Glutamatergic neuron (in vitro differentiated cells): ENCODE results near the gene PAPPA. TPM values are rescaled to one million over a fixed set of nuclear protein-coding genes. Genes with fewer than 3 reads are reported as not detected.

Source experiments
- DNase-seq: peaks from one replicate; pipeline ENCODE4 v3.0.0; 2022
- H3K27ac Mint-ChIP-seq: one replicate; pipeline ENCODE4 v1.8.0; 2020; ENCODE audit warnings: mild to moderate bottlenecking, mixed read lengths, inconsistent platforms; ENCODE audit not compliant: unreplicated experiment
- H3K27me3 Mint-ChIP-seq: one replicate; pipeline ENCODE4 v1.8.0; 2020; ENCODE audit warnings: mild to moderate bottlenecking, moderate library complexity, mixed read lengths, inconsistent platforms; ENCODE audit not compliant: unreplicated experiment
- H3K36me3 Mint-ChIP-seq: one replicate; pipeline ENCODE4 v1.8.0; 2020; ENCODE audit warnings: mild to moderate bottlenecking, mixed read lengths, inconsistent platforms; ENCODE audit not compliant: unreplicated experiment
- H3K4me1 Mint-ChIP-seq: one replicate; pipeline ENCODE4 v1.8.0; 2020; ENCODE audit warnings: mild to moderate bottlenecking, low read depth, mixed read lengths, inconsistent platforms; ENCODE audit not compliant: unreplicated experiment
- H3K4me3 Mint-ChIP-seq: one replicate; pipeline ENCODE4 v1.8.0; 2020; ENCODE audit warnings: mild to moderate bottlenecking, mixed read lengths, inconsistent platforms; ENCODE audit not compliant: unreplicated experiment
- H3K9me3 Mint-ChIP-seq: one replicate; pipeline ENCODE4 v1.8.0; 2020; ENCODE audit warnings: mild to moderate bottlenecking, moderate library complexity, mixed read lengths, inconsistent platforms; ENCODE audit not compliant: unreplicated experiment
- long read RNA-seq: library from polyadenylated mRNA; unstranded; transcript quantifications from one replicate; pipeline ENCODE4 v2.0.0, GENCODE V29; 2020; ENCODE audit not compliant: unreplicated experiment
- total RNA-seq: library from RNA; stranded (reverse); fragmentation: NEBNext Ultra II Directional; extraction: Animal tissue kit (Norgen Biotek cat#: 25700); gene quantifications from one replicate; pipeline ENCODE4 v1.2.1, GENCODE V29; 2021; ENCODE audit not compliant: unreplicated experiment
- TF ChIP-seq, protein P1 (sequence below): fragments of 200-600 bp; sonication (generic); IDR thresholded peaks from one replicate; pipeline ENCODE4 v1.5.0; 2021; ENCODE audit not compliant: partially characterized antibody, unreplicated experiment

PAPPA gene, protein sequence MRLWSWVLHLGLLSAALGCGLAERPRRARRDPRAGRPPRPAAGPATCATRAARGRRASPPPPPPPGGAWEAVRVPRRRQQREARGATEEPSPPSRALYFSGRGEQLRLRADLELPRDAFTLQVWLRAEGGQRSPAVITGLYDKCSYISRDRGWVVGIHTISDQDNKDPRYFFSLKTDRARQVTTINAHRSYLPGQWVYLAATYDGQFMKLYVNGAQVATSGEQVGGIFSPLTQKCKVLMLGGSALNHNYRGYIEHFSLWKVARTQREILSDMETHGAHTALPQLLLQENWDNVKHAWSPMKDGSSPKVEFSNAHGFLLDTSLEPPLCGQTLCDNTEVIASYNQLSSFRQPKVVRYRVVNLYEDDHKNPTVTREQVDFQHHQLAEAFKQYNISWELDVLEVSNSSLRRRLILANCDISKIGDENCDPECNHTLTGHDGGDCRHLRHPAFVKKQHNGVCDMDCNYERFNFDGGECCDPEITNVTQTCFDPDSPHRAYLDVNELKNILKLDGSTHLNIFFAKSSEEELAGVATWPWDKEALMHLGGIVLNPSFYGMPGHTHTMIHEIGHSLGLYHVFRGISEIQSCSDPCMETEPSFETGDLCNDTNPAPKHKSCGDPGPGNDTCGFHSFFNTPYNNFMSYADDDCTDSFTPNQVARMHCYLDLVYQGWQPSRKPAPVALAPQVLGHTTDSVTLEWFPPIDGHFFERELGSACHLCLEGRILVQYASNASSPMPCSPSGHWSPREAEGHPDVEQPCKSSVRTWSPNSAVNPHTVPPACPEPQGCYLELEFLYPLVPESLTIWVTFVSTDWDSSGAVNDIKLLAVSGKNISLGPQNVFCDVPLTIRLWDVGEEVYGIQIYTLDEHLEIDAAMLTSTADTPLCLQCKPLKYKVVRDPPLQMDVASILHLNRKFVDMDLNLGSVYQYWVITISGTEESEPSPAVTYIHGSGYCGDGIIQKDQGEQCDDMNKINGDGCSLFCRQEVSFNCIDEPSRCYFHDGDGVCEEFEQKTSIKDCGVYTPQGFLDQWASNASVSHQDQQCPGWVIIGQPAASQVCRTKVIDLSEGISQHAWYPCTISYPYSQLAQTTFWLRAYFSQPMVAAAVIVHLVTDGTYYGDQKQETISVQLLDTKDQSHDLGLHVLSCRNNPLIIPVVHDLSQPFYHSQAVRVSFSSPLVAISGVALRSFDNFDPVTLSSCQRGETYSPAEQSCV (N-terminal part only)
- total RNA-seq = 10.5 TPM
- long read RNA-seq, partial matches to known transcripts = 2 of 4 reads
- long read RNA-seq, other reads (novel, unspliced or antisense) = 2 of 4 reads

DNA sequence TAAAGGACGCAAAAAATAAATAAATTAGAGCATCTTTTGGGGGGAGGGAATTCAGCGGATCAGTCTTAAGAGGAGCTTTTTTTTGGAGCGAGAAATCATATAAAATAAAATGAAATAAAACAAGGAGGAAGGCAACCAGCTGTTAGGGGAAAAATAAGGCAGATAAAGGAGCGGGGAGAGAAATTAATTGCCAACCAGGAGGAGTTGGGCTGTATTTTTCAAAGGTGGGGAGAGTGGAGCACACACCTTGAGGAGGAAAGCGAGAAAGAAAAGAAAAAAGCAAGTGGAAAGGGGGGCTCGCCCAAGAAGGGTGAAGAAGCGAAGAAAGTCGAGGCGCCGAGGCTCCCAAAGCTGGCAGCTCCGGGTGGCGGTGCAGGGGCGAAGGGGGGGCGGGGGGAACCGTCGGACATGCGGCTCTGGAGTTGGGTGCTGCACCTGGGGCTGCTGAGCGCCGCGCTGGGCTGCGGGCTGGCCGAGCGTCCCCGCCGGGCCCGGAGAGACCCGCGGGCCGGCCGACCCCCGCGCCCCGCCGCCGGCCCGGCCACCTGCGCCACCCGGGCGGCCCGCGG lies at the start of gene PAPPA:
TSS of gene PAPPA (plus strand) at position 27 of the 569 bp plus-strand sequence. CDS start at position 409, 382 bp downstream.
- TF ChIP-seq, protein P1, sequence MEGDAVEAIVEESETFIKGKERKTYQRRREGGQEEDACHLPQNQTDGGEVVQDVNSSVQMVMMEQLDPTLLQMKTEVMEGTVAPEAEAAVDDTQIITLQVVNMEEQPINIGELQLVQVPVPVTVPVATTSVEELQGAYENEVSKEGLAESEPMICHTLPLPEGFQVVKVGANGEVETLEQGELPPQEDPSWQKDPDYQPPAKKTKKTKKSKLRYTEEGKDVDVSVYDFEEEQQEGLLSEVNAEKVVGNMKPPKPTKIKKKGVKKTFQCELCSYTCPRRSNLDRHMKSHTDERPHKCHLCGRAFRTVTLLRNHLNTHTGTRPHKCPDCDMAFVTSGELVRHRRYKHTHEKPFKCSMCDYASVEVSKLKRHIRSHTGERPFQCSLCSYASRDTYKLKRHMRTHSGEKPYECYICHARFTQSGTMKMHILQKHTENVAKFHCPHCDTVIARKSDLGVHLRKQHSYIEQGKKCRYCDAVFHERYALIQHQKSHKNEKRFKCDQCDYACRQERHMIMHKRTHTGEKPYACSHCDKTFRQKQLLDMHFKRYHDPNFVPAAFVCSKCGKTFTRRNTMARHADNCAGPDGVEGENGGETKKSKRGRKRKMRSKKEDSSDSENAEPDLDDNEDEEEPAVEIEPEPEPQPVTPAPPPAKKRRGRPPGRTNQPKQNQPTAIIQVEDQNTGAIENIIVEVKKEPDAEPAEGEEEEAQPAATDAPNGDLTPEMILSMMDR = no peak
- no peaks in the 10 kb centered on the region for H3K36me3 Mint-ChIP-seq
- H3K27me3 Mint-ChIP-seq = peaks cover 17% of the 10 kb centered on the region
- DNase-seq = peak; percentile 23
- peaks cover 21% of the 10 kb centered on the region for H3K4me1 Mint-ChIP-seq
- H3K27ac Mint-ChIP-seq = peak within 1 kb of the TSS; percentile 38
- peaks cover 6% of the 10 kb centered on the region for H3K9me3 Mint-ChIP-seq
- peak within 1 kb of the TSS; percentile 91 for H3K4me3 Mint-ChIP-seq

DNA sequence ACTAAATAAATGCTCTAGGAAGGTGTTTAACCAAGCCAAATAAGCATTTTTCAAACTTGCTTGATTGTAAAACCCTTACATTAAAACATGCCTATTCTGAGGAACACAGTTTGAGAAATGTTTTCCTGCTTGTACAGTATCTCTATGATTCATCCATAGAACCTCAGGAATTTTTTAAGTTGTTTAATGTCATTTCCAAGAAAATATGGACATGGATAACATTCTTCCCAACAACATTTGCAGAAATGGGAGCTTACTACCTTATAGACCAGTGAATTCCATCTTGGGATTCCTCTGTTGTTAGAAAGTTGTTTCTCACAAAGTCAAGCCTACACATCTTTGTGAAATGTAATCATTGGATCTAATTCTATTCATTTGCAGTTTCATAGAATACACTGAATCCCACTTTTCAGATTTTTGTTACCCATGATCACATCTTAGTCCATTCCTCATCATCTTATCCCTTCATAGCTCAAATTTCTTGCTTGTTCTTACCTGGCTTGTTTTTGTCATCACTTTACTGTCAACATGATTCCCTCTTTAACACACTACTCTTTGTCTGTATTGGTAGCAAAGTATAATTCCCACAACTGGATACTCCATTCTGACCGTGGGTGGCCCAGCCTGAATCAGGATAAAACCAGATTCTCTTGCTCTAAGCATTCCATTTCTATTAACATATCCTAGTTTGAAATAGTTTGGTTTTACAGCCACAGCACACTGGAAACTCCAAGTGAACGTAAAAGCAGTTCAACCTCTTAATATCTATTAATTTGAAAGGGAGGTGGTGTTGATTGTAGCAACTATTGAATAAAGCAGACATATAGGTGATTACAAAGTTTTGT lies 49.4 kb upstream of the PAPPA start:
- Mint-ChIP-seq H3K4me1 (no peaks in the 10 kb centered on the region), H3K27me3 (no peaks in the 10 kb centered on the region), H3K4me3 (no peak overlapping the region), H3K9me3 (no peaks in the 10 kb centered on the region), H3K36me3 (no peaks in the 10 kb centered on the region), H3K27ac (no peak overlapping the region)
- TF ChIP-seq, protein P1 = no peak
- DNase-seq = no peak

DNA sequence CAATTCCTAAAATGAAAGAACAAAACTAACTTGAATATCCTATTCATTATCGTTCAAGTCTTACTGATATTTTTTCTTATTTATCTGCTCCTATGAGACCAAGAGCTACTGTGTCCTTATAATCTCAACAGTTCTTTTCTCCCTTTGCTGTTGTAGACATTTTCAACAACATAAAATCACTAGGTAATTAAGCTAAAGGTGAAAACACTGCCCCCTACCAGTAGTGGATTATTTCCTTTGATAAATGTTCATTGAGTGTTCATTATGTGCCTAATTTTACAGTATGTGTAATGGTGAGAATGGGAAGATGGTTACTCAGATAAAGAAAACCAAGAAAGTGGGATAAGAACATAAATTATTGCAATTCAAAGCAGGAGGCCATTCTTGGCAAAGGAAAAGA lies 41.4 kb upstream of the PAPPA start:
- no peak overlapping the region for H3K4me3 Mint-ChIP-seq
- DNase-seq = no peak
- H3K27ac Mint-ChIP-seq = no peak overlapping the region
- no peaks in the 10 kb centered on the region for H3K4me1 Mint-ChIP-seq
- no peaks in the 10 kb centered on the region for H3K36me3 Mint-ChIP-seq
- no peaks in the 10 kb centered on the region for H3K9me3 Mint-ChIP-seq
- no peaks in the 10 kb centered on the region for H3K27me3 Mint-ChIP-seq
- TF ChIP-seq, protein P1 = peak; percentile 17

DNA sequence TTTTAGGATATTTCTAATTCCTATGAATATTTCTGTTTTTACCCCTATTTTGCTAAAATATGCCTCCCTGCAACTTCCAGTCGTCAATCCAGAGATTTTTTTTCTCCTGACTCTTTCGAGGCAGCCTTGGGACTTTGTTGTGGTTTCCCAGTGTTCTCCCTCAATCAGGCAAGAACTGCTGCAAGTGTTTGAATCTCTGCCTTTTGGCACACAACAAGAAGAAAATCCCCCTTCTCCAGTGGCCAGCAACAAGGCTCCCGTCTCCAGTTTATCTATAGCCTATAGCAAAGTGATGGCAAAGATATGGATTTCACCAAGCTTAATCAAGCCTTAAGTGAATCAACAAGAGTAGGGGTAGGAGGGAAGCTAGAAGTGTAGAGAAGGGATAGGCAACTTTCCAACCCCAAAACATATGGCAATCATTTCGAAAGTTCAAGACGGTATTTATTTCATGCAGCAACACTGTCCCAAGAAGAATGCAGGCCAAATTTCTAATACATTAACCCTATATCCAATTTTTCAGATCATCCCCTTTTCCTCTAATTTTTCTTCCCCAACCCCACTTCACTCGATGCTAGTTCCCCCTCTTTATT lies 37.7 kb upstream of the PAPPA start:
- Mint-ChIP-seq H3K9me3 (no peaks in the 10 kb centered on the region), H3K27me3 (no peaks in the 10 kb centered on the region), H3K36me3 (no peaks in the 10 kb centered on the region), H3K4me1 (no peaks in the 10 kb centered on the region), H3K4me3 (no peak overlapping the region), H3K27ac (no peak overlapping the region)
- TF ChIP-seq, protein P1 = no peak
- no peak for DNase-seq
